Measurements from ENCODE around the gene STX8. TPM values are rescaled to one million over a fixed set of nuclear protein-coding genes. Genes with fewer than 3 reads are reported as not detected.

Gene STX8
- total and polyA plus RNA-seq, 3 donors from 2014 or later: 103 to 160 (median 125) TPM

GRCh38 chr17:9291912-9292560, 283.6 kb downstream of the STX8 start:
- H3K36me3 ChIP-seq (ENCODE audit: low read depth, missing control alignments): no peaks in the 10 kb centered on the region
- WGBS, 2 donors: 63 to 68% methylated on average over 8 of the region's 8 CpGs
- TF ChIP-seq POLR2A (IDR thresholded peaks at IDR 0.05): no peak
- TF ChIP-seq CTCF (IDR thresholded peaks at IDR 0.05): peak in 2 of 3 experiments; percentile 23 to 45
- H3K4me3 ChIP-seq: no peak overlapping the region
- no peaks in the 10 kb centered on the region for H3K9me3 ChIP-seq
- no peaks in the 10 kb centered on the region for H3K27me3 ChIP-seq
- H3K4me1 ChIP-seq: no peaks in the 10 kb centered on the region
- H3K27ac ChIP-seq: no peak overlapping the region
- intact Hi-C loops (cut with DNase I; ENCODE audit: low total_unique reads): no loop called here
- DNase-seq: peak; percentile 34

GRCh38 chr17:9290226-9290613, 285.4 kb downstream of the STX8 start:
- Histone ChIP-seq H3K27me3 (no peaks in the 10 kb centered on the region), H3K9me3 (no peaks in the 10 kb centered on the region), H3K4me3 (no peak overlapping the region), H3K36me3 (ENCODE audit: low read depth, missing control alignments) (no peaks in the 10 kb centered on the region), H3K4me1 (no peaks in the 10 kb centered on the region), H3K27ac (no peak overlapping the region)
- 65 to 83% methylated on average over 7 of the region's 7 CpGs for WGBS, 2 donors
- intact Hi-C loops (cut with DNase I; ENCODE audit: low total_unique reads): no loop called here
- DNase-seq: no peak
- TF ChIP-seq CTCF (IDR thresholded peaks at IDR 0.05): no peak
- TF ChIP-seq POLR2A (IDR thresholded peaks at IDR 0.05): no peak

- TF ChIP-seq POLR2A (IDR thresholded peaks at IDR 0.05) (no peak), CTCF (IDR thresholded peaks at IDR 0.05) (no peak)
- no peak overlapping the region for H3K4me3 ChIP-seq
- H3K9me3 ChIP-seq: no peaks in the 10 kb centered on the region
- no peak overlapping the region for H3K27ac ChIP-seq
- H3K36me3 ChIP-seq (ENCODE audit: low read depth, missing control alignments): no peaks in the 10 kb centered on the region
- no peaks in the 10 kb centered on the region for H3K27me3 ChIP-seq
- no peaks in the 10 kb centered on the region for H3K4me1 ChIP-seq
- DNase-seq: no peak
- intact Hi-C loops (cut with DNase I; ENCODE audit: low total_unique reads): no loop called here
- 92 to 94% methylated on average over 2 of the region's 2 CpGs for WGBS, 2 donors
Measured at GRCh38 chr17:9287306-9287705, 288.3 kb downstream of the STX8 start.

GRCh38 chr17:9286434-9286833, 289.2 kb downstream of the STX8 start:
- intact Hi-C loops (cut with DNase I; ENCODE audit: low total_unique reads): no loop called here
- TF ChIP-seq POLR2A (IDR thresholded peaks at IDR 0.05): no peak
- TF ChIP-seq CTCF (IDR thresholded peaks at IDR 0.05): no peak
- Histone ChIP-seq H3K9me3 (no peaks in the 10 kb centered on the region), H3K36me3 (ENCODE audit: low read depth, missing control alignments) (no peaks in the 10 kb centered on the region), H3K4me3 (no peak overlapping the region), H3K4me1 (no peaks in the 10 kb centered on the region), H3K27ac (no peak overlapping the region), H3K27me3 (no peaks in the 10 kb centered on the region)
- DNase-seq: no peak
- 53 to 56% methylated on average over 7 of the region's 7 CpGs for WGBS, 2 donors
